MG63 (cell line): ENCODE results near the gene LIME1. TPM values are rescaled to one million over a fixed set of nuclear protein-coding genes. Genes with fewer than 3 reads are reported as not detected.

Source experiments
- DNase-seq: peaks from one replicate; pipeline ENCODE4 v3.0.0-alpha.2; 2020
- H3K27me3 ChIP-seq: fragments of 250-450 bp; sonication (Bioruptor Pico); 2 replicates; pipeline ENCODE4 v1.5.1; 2020; ENCODE audit warnings: mild to moderate bottlenecking, moderate library complexity
- H3K36me3 ChIP-seq: fragments of 250-450 bp; sonication (Bioruptor Pico); 2 replicates; pipeline ENCODE4 v1.5.1; 2020; ENCODE audit warnings: mild to moderate bottlenecking, moderate library complexity
- H3K4me3 ChIP-seq: fragments of 250-450 bp; sonication (Bioruptor Pico); 2 replicates; pipeline ENCODE4 v1.5.1; 2020; ENCODE audit warnings: mild to moderate bottlenecking, moderate library complexity
- H3K9me3 ChIP-seq: fragments of 250-450 bp; sonication (Bioruptor Pico); 2 replicates; pipeline ENCODE4 v1.5.1; 2020; ENCODE audit warnings: mild to moderate bottlenecking, moderate library complexity
- total RNA-seq: library from RNA; depleted of rRNA; stranded (reverse); fragments of >200 nt; shearing (Covaris generic); gene quantifications from 2 replicates; pipeline ENCODE4 v1.2.3, GENCODE V29; 2014; ENCODE audit warnings: low replicate concordance

The LIME1 gene
- total RNA-seq, 1 experiment from 2014 or later = 5.7 TPM

DNA sequence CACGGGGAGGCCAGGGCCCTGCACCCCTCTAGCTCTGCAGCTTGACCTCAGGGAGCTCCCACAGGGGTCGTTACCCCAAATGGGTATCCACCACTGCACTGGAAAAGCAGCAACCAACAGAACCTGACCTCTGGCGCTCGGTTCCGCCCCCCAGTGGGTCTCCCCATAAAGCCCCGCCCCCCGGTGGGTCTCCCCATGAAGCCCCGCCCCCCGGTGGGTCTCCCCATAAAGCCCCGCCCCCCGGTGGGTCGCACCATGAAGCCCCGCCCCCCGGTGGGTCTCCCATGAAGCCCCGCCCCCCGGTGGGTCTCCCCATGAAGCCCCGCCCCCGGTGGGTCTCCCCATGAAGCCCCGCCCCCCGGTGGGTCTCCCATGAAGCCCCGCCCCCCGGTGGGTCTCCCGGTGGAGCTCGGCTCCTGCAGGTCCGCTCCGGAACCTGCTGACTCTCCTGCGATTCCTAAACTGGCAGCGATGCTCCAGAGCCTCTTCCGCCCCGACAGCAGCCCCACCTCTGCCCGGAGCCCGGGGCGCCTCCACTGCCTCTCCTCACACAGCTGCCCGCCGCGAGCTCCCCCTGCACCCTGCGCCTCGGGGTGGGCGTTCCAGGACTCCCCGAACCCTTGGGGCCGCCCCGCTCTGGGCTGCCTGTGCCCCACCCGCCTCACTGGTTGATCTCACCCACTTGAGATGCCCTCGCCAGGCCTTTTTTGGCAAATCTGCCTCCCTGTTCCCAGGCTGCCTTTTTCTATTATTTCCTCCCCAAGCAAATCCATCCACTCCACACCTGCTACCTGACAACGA lies 15.2 kb downstream of the LIME1 start:
- H3K9me3 ChIP-seq = no peaks in the 10 kb centered on the region
- no peak for DNase-seq
- H3K4me3 ChIP-seq = no peak overlapping the region
- no peaks in the 10 kb centered on the region for H3K27me3 ChIP-seq
- no peaks in the 10 kb centered on the region; the same call in 1 of the 2 replicates for H3K36me3 ChIP-seq

DNA sequence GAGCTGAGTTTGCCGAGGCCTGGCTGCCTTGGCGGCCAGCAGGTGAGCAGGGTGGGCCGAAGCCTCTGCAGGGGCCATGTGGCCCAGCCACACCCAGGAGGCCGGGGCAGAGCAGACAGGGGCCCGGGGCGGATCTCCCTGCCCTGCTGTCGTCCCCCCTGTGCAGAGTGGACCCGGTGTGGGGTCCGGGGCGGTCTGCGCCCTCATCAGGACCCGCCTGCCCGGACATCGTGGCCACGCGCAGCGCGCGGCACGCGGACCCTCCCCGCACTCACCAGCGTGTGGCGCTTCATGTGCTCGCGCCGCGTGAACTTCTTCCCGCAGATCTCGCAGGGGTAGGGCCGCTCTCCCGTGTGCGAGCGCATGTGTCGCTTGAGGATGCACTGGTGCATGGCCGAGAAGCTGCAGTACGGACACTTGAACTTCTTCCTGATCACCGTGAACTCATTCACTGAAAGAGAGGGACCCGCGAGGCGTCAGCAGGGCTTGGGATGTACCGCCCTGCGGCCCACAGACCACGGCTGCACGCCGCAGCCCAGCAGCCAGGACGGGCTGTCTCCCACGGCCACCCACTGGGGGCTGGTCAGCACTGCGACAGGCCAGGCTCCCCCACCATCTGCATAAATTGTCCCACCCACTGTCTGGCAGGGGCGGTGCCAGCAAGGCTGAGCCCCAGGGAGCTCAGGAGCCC lies 16.1 kb downstream of the LIME1 start:
- H3K4me3 ChIP-seq = no peak overlapping the region
- no peaks in the 10 kb centered on the region for H3K27me3 ChIP-seq
- H3K9me3 ChIP-seq = no peaks in the 10 kb centered on the region
- H3K36me3 ChIP-seq = no peaks in the 10 kb centered on the region; the same call in 1 of the 2 replicates
- no peak for DNase-seq

DNA sequence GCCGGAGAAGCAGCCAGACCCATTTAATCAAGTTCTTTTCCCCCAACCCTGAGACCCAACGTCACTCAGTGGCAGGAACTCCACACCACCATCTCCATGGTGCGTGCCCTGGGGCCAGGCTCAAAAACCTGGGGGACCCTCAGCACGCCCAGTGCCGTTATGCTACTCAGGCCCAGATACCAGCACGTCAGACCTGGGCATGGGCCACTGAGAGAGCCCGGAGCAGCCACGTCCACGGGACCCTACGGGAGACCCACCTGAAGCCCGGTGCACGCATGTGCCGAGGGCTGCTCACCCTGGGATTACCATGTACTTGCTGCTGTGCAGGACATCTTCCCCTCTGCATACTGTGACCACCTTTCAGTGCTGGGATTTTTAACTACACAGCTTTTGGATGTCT lies 16.9 kb downstream of the LIME1 start:
- H3K4me3 ChIP-seq = no peak overlapping the region
- no peaks in the 10 kb centered on the region for H3K27me3 ChIP-seq
- no peaks in the 10 kb centered on the region for H3K9me3 ChIP-seq
- DNase-seq = no peak
- H3K36me3 ChIP-seq = no peaks in the 10 kb centered on the region; the same call in 1 of the 2 replicates

DNA sequence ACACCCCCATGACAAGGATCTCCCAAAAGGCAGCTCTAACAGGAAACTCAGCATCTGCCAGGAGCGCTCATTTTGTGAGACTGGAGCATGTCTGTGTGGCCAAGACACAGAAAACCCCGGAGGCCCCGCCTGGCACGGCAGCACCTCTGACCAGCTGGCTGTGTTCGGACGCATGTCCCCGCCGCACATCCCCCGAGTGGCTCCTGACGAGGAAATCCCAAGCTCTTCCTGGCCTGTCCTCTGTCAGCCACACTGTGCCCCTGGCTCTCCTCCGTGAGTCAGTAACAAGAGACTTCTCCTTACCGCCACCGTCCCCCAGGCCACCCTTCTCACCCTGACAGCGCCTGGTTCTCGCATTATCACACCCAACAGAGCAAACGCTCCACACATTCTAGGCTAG lies 17.5 kb downstream of the LIME1 start:
- no peaks in the 10 kb centered on the region for H3K36me3 ChIP-seq
- no peaks in the 10 kb centered on the region for H3K27me3 ChIP-seq
- H3K4me3 ChIP-seq = no peak overlapping the region
- no peaks in the 10 kb centered on the region for H3K9me3 ChIP-seq
- no peak for DNase-seq

DNA sequence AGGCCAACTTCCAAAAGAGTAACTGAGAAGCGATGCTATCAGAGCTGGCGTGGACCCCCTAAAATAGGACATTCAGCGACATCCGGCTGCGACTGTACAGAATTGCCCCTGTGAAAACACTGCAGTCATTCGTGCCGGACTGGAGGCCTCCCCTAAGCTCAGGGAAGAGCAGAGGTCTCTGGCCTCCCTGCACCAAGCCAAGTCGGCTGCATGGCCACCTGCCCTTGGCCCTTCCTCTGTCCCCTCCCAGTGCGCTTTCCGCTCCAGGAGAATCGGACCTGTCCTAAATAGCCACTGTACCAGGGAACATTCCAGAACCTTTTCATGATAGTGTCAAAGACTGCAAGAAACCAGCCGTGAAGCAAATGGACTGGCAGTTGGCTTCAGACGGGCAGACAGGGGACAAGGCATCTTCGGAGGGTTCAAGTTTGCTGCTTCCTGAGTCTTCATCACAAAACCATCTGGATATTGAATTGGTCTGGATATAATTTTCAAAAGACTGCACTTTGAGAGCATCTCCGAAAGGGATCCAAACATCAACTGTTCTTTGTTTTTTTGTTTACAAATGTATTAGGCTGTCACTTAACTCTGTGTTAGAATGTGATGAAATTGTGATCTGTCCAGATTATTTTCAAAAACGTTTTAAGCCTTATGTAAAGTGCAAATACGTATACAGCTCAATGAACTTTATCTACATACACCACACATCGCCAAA lies 19.6 kb downstream of the LIME1 start:
- H3K27me3 ChIP-seq = no peaks in the 10 kb centered on the region
- H3K9me3 ChIP-seq = no peaks in the 10 kb centered on the region
- H3K36me3 ChIP-seq = no peaks in the 10 kb centered on the region
- no peak overlapping the region for H3K4me3 ChIP-seq
- no peak for DNase-seq

DNA sequence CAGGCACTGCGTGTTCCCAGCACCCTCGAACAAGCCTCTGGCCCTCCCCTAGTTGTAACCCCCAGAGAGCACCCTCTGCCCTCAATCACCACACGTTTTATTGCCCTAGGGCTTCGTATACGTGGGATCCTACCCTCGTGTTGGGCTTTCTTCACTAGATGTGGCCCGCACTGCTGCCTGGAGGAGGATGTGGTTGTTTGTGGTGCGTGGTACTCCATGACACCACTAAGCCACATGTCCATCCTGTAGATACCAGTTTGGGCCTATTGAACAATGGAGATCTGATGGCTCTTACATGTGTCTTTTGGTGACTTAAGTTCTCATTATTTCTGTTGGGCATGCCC lies 20.2 kb downstream of the LIME1 start:
- no peak for DNase-seq
- Histone ChIP-seq H3K27me3 (no peaks in the 10 kb centered on the region), H3K9me3 (no peaks in the 10 kb centered on the region), H3K36me3 (no peaks in the 10 kb centered on the region), H3K4me3 (no peak overlapping the region)

DNA sequence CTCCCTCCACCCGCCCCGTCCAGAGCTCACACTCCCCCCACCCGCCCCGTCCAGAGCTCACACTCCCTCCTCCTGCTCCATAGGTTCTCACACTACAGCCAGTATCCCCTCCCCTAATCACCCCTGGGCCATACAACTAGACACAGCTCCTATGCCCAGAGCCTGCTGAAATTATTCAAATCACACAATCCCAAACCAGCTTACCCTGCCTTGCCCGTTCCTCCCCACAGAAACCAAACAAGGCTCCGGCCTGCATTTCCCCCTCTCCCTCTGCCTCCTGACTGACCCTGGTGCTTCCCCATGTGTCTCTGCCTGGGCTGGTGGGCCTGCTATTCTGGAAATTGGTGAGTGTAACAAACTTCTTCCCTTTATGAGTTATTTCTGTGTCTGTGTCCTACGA lies 21.7 kb downstream of the LIME1 start:
- Histone ChIP-seq H3K9me3 (no peaks in the 10 kb centered on the region), H3K4me3 (no peak overlapping the region), H3K36me3 (no peaks in the 10 kb centered on the region), H3K27me3 (no peaks in the 10 kb centered on the region)
- no peak for DNase-seq

DNA sequence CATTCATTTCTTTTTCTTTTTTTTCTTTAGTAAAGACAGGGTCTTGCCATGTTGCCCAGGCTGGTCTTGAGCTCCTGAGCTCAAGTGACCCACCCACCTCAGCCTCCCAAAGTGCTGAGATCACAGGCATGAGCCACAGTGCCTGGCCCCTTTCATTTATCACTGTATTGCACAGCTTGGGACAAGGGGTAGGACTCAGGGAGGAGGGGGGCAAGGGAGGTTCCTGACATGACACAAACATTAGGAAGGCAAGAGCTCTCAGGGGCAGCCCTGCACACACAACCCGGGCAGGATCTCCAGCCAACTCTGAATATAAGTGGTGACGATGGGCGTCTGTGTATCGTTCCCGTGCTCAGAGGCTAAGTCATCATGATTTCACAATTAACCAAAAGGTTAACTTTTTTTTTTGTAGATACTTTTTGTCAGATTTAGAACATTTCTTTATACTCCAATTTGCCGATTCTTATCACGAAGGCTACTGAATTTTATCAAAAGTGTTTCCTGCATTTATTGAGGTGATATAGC lies 23.0 kb downstream of the LIME1 start:
- no peaks in the 10 kb centered on the region for H3K36me3 ChIP-seq
- no peaks in the 10 kb centered on the region for H3K9me3 ChIP-seq
- H3K27me3 ChIP-seq = no peaks in the 10 kb centered on the region
- no peak overlapping the region for H3K4me3 ChIP-seq
- DNase-seq = no peak

DNA sequence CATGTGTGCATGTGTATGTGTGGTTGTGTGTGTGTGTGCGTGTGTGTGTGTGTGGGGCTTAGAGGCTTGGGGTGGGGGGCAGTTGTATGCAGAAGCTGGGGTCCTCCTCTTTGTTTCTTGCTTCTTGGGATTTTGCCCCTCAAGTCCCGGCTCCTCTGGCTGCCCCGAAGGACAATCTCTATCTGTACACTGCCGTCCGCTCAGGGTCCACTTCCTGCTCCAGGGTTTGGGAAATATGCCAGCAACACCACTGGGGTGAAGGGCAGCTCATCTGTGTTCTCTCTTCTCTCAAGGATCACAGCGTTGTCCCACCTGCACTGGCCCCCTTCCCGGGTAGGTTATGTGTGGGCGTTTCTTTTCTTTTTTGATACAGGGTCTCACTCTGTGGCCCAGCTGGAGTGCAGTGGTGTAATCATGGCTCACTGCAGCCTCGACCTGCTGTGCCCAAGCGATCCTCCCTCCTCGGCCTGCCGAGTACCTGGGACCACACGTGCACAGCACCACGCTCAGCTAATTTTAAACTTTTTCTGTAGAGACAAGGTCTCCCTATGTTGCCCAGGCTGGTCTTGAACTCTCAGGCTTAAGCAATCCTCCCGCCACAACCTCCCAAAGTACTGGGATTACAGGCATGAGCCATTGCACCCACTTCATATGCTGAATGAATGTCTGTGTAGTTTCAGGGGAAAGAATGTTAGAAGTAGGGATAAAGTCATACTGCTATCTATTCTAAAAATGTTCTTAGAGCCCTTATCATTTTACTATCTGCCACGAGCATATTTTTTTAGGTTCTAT lies 28.8 kb downstream of the LIME1 start:
- Histone ChIP-seq H3K9me3 (no peaks in the 10 kb centered on the region), H3K27me3 (no peaks in the 10 kb centered on the region), H3K36me3 (0 out of 2 replicates have a peak, but pooled peaks cover 5% of the 10 kb centered on the region), H3K4me3 (no peak overlapping the region)
- no peak for DNase-seq

DNA sequence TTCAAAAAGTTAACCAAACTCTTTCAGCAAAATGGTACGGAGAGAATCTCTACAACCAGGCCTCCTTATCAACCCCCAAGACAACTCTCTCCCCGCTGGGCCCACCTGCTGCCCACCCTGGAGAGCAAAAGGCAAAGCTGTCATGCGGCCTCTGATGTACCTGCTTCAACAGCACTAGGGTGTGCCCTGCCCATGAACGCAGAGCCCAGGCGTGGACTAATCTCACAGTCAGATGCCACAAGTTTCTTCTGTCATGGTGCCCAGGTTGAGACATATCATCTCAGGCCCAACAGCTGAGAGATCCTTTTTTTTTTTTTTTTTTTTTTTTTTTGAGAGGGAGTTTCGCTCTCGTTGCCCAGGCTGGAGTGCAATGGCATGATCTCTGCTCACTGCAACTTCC lies 29.4 kb downstream of the LIME1 start:
- no peaks in the 10 kb centered on the region for H3K9me3 ChIP-seq
- H3K36me3 ChIP-seq = 0 out of 2 replicates have a peak, but pooled peaks cover 5% of the 10 kb centered on the region
- no peaks in the 10 kb centered on the region for H3K27me3 ChIP-seq
- DNase-seq = no peak
- no peak overlapping the region for H3K4me3 ChIP-seq

DNA sequence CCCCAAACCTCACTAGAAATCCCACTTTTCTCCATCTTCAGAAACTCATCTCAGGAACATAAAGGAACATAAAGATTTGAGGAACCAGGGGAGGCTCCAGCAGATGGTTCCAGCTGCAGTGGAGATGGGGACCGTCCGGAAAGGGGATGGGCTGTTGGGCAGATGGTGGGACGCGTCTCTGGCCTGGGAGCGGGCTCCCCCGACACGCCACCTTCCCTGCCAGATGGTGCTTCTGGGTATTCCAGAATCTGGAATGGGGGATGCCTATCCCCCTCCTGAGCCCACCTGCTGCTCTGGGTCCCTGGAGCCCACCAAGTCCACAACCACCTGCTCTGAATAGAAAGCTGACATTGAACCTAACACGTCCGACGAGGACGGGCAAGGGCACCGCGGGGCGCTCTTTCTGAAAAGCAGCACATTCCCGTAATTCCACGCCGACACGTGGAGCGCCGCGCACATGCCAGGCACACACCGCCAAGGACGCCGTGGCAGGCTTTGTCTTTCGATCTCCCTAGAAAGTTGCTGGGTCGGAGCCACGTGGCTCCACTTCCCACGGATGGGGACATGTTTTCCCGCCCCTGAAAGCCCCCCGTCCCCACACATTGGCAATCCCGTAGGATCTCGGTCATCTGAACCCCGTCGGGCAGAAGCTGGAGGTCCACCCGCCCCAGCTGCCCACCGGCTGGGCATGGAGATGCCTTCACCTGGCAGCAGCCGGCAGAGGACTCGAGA lies 30.4 kb downstream of the LIME1 start:
- Histone ChIP-seq H3K36me3 (0 out of 2 replicates have a peak, but pooled peaks cover 5% of the 10 kb centered on the region), H3K27me3 (no peaks in the 10 kb centered on the region), H3K9me3 (no peaks in the 10 kb centered on the region), H3K4me3 (no peak overlapping the region)
- no peak for DNase-seq

DNA sequence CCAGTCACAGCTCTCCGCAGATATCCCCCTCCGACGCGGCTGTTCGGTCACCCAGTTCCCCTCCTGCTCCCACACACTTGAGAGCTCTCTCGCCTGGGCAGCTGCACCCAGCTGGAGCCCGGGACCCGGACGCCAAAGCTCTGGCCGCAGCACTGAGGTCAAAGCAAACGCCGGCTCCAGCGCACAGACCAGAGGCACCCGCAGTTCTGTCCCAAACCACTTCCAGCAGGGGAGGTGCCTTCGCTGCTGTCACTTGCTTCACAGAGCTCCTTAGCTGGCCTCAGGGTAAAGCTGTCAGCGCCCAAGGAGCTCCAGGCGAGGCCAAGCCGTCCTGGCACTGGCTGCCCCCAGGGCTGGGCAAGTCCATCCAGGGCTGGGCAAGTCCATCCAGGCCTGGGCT lies 31.0 kb downstream of the LIME1 start:
- H3K27me3 ChIP-seq = no peaks in the 10 kb centered on the region
- DNase-seq = no peak
- H3K4me3 ChIP-seq = no peak overlapping the region
- no peaks in the 10 kb centered on the region for H3K9me3 ChIP-seq
- H3K36me3 ChIP-seq = 0 out of 2 replicates have a peak, but pooled peaks cover 5% of the 10 kb centered on the region

DNA sequence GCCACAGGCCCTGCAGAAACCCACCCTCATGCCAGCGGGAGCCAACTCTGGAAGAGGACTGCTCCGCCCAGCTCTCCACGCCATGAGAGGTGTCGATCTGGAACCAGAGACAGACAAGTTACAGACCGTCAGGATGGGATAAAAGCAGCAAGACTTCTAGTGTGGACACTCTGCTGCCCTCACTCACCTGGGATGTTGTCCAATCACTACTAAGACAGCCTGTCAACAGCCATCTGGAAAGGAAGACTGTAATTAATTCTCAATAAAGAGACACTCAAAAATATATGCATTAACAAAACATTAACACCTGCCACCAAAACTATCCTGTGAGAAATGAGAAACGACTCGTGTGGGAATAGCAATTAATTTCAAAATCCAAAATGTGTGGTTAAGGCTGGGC lies 31.4 kb downstream of the LIME1 start:
- no peak for DNase-seq
- no peak overlapping the region for H3K4me3 ChIP-seq
- 0 out of 2 replicates have a peak, but pooled peaks cover 5% of the 10 kb centered on the region for H3K36me3 ChIP-seq
- no peaks in the 10 kb centered on the region for H3K27me3 ChIP-seq
- no peaks in the 10 kb centered on the region for H3K9me3 ChIP-seq

DNA sequence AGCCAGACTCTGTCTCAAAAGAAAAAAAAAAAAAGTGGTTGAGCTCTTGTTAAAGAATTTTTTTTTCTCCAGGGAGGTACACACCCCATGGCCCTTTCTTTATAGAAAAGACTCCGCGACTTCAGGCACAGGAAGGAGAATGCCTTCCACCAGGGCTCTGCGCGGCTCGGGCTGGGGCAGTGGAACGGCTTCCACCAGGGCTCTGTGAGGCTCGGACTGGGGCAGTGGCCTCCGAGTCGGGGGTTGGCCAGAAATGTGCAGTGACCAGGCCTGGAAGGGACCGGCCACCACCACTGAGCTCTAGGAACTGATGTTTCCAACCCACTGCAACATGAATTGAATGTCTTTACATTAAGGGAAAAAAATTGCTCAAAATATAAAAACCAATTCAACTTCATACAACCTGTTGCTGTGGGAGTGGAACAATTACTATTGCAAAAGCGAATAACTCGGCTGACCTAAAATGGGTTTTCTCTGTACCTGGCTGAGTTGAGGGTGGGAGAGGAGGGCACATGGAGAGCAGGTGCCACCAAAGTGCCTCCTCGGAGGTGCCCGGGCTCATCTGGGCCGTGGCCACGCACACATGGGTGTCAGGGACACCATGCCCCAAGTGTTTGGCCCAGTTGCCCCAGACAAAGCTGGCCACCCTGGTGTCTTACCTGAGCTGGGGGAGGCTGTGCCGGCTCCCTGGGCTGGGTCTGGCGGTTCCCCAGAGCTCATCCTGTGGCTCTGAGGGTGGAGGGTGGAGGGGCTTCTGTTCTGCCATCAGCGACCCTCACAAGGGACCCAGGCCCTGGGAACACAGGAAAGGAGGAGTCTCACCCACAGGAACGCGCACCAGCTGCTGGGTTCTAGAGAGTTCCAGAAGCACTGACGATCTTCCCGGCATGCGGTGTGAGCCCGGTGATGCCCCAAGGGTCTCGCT lies 32.4 kb downstream of the LIME1 start:
- no peak for DNase-seq

DNA sequence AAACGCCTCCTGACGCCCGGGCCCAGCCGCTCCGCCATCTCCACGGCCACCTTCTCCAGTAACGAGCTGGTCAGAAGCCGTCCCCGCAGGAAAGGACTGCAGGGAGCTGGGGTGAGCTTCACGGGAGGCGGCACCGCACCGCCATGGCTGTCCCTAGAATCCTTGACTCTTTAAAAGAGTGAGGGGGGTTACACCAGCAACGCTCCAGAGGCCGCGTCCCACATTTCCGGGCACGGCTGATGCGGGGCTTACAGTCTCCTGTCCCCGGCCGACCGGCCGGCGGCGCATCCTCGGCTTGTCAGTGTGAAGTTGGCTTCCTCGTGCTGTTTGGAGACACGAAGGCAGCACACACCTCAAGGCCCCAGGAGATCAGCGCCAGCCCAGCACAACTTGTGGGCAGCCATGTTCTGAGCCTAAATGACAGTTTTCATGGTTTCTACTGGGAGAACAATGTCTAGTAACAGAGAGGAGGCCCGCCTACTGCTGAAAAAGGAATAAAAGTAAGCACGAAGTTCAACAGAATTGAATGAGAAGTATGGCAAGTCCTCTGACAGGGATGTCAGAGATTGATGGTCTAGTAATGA lies 33.5 kb downstream of the LIME1 start:
- Histone ChIP-seq H3K36me3 (0 out of 2 replicates have a peak, but pooled peaks cover 5% of the 10 kb centered on the region), H3K4me3 (no peak overlapping the region), H3K27me3 (no peaks in the 10 kb centered on the region), H3K9me3 (no peaks in the 10 kb centered on the region)
- DNase-seq = no peak

More for the DNA sequence above, 32.4 kb downstream of the LIME1 start:
- Histone ChIP-seq H3K27me3 (no peaks in the 10 kb centered on the region), H3K4me3 (no peak overlapping the region), H3K9me3 (no peaks in the 10 kb centered on the region), H3K36me3 (0 out of 2 replicates have a peak, but pooled peaks cover 5% of the 10 kb centered on the region)
